HL-60/S4 (cell line): Measurements from ENCODE around the gene GSDME.

ENCODE experiments used
- in situ Hi-C: fragments of 300-500 bp; cut with MboI; formaldehyde crosslinking; loops from 2 replicates; pipeline ENCODE4 v1.14.3; 2022; ENCODE audit warnings: low sequenced_read_pairs

Gene GSDME

DNA sequence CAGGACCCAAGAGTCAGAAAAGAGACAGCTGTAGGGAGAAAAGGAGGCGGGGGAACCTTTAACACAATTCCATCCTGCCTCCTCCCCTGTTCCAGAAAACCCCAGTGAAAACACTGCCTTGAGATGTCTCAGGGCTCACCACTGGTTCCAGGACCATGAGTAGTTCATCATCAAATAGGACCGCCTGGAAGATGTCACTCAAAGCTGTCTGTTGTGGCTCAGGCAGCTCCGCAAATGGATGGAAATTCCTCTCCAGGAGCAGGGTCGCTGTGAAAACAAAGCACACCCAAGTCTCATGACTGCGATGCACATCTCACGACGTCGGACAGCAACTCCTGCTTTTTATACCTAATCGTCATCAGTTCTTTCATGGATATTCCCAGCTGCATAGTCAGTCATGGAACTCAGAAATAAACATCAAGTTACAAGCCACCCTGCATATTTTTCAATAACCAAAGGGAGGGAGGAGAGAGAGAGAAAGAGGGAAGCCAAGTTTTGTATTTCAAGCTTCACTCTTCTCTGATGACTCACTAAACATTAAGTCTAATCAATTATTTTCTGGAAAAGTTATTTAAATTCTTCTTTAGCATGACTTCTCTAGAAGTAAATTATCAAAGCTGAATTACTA lies 49.2 kb downstream of the GSDME start:
- in situ Hi-C loops, result no loop called here

DNA sequence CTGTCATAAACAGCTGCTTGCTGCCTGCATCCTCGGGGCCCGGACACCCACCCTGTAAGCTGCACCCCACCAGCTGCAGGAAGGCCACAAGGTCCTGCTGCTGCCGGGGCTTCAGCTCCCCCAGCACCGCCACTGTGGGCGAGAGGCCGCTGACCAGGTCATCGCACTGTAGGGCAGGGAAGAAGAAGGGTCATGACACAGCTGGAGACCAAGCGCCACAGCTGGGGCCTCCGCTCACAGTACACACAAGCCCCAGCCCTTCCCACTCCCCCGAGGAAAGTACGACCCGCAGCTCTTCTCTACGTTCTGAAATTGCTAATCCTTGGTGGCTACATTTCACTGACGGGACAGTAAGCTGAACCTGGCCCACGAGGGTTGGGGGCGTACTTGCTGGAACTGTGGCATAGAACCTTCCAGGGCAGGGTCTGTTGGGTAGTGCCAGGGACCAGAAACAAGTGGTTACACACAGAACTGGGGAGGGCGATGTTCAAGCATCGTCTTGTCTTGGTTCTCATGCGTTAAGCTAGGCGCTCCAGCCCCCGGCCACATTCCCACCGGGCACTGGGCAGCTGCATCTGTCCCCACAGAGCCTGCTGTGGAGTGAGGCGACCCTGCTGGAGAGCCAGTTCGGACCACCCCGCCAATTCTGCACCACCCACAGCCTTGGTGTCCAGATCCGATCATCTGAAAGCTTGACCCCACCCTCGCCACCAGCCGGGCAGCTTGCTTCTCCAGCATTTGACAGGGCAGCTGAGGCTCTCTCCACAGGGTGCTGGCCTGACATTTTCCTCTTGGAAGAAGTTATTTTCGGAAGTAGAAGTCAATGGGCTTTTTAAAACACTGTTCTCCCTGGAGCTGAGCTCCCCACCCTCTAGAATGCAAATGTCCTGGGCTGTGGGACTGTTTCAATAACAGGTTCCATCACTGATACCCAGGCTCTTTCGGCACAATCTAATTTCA lies 50.8 kb downstream of the GSDME start:
- in situ Hi-C loops, result no loop called here

DNA sequence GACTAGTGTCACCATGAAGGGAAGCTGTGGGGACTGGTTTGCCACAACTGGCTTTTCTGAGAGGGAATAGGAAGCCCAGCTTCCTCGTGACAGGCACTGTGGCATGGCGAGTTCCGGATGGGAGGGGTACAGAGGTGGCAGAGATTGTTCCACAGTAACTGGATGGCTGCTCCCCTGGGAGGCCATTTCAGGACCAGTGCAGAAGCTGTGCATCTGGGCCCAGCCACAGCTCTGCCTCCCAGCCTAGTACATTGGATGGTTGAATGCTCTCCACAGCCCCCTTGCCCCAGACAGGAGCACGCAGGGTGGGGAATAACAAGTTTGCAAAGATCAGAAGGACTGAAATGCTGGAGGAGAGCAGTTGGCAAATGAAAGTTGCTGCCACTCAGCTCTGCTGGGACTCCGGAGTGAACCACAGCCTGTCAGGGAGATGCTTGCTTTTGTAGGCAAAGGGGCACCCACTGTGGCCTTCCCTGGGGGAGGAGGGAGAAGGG lies 51.8 kb downstream of the GSDME start:
- in situ Hi-C loops, result no loop called here

DNA sequence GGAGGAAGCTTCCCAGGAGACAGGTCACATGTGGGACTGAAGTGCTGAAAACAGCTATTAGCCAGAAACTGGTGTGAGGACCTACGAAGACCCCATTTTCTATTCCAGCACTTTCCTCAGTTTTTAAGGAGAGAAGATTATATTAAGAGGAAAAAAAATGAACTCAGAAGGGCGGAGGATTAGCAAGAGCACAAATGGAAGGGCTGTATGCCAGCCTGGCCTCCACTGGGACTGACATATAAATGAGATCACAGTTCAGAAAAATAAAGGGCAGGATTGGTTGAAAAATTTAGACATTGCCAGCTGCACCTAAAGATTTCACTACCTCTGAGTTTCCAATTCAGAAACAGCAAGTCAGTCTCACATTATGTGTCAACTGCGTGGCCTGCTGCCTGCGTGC lies 53.0 kb downstream of the GSDME start:
- in situ Hi-C loops, result no loop called here

DNA sequence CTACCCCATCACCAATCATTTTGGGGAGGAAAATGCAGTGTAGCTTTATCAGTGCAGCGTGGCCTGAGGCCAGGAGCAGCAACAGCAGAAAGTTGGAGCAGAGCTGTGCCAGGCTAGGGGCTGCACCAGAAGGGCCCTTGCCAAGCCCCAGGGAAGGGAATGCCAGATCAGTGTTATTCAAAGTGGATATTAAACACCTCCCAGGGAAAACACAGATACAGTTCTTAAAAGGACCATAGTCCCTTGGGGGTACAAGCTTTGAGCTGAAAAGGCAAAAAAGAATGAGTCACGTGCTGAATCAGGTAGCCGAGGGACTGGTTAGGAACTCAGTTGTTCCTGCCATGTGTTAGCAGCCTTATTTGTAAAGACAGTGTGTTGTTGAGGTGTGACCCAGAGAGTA lies 54.0 kb downstream of the GSDME start:
- in situ Hi-C loops, result no loop called here

DNA sequence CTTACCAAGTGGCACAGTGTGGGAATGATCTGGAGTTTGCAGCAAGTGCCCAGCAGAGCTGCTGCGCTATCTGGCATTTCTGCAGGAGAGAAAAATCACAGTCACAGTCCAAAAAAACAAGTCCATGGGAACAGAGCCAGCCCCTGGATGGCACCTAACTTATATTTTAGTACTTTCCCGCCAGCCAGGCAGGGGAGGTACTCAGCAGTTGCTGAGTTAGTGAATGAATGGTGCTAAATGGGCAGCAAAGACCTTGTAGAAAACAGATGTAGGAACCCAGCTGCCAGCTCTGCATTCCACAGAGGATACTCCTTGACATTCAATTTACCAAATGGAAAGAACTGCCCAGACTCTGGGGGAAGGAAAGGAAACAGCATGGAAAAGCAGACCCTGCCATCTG lies 54.5 kb downstream of the GSDME start:
- in situ Hi-C loops, result no loop called here

DNA sequence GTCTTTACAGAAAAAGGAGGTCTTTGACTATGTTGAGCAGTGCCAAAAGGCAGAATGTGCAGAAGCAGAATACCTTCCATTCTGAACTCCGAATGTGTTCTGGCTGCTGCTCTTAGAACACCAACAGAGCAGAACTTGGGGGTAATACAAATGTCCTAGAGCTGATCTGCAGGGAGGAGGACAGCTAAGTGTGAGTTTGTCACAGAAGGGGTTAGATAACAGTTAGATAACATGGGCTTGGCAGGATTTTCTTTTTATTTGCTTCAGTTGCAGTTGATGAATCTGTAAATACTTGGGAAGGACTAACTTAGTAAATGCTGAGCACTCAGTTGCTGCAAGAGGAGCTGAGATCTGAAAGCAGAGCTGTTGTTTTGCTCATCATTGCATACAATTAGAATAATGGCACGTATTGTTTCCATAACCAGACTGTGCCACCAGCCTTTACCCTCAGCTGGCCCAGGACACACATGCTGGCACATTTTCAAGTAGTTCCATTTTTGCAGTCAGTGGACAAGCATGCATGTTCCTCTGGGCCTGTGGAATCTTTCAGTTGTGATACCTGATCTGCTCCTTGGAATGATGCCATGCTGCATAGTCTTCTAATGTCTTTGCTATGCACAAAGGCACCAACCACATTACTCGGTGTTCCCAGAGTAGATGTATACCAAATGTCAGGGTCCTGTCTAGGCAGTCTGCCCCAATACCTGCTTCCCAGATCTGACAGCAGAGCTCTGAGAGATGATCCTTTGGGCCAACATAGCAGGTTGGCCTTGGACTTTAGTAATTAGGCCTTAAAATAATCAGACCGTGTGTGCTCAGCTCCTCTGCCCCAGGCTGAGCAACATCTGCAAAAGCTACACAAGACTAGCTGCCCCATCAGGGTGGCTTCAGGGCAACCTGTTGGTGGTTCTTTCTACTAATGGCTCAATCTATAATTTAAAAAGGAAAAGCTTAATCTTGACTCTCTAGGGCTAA lies 55.7 kb downstream of the GSDME start:
- in situ Hi-C loops, result no loop called here

DNA sequence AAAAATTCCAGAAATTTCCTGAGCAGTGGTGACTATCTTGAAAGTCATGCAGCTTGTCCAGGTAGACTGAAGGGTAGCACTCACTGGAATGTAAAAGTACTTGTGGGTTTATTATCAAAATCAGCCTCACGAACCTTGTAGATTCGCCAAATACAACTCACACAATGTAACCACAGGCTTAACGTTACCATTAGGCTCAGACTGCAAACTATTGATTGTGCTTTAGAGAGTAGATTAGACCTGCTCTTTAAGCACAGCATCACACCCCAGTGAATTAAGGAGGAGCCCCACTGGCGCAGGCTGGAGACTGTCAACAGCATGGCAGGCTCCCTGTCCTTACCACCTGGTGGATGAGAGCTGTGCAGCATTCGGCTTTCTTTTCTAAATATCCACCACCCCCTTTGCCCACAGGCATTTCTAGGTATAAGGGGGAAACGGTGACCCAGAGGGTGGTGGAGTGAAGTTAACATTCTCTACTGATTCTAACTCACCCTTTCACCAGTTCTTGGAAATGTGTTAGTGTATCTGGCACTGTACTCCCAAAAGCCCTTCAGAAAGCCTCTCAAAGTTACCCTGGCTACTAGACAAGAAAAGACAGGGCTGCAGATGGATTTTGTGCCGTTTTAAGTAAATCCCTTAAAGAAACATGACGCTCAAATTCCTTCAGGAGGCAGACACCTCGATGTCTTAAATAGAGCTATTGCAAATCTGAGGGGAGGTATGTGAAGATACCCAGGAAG lies 56.6 kb downstream of the GSDME start:
- in situ Hi-C loops, result no loop called here

DNA sequence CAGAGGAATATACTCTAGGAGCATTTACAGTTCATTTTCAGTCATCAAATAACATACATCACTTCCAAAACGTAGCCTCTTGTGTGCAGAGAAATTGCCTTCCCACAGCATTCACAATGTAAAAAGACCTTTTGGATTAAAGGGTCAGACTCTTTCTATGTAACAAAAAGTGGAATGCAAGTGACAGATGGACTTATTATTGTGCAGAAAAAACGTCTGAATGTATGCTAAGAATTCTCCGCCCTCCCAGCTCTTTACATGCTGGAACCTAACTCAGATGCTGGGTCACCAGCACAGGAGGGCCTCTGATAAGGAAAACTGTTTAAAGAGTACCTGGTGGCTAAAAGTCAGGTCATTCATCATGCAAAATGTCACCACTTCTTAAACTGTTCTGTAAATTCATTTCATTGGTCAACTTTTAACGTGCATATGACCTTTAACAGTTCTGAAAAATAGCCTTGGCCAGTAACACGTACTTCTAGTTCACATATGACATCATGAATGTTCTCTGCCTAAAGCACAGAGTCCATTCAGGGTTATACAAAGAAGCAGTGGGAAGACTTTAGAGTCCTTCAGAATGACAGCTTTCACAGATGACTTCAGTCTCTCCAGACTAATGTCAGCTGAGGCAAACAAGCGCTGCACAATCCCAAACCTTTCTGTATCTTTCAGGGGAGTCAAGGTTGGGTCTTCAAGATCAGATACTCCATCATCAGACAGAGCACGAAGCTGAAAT lies 58.6 kb downstream of the GSDME start:
- in situ Hi-C loops, result no loop called here

DNA sequence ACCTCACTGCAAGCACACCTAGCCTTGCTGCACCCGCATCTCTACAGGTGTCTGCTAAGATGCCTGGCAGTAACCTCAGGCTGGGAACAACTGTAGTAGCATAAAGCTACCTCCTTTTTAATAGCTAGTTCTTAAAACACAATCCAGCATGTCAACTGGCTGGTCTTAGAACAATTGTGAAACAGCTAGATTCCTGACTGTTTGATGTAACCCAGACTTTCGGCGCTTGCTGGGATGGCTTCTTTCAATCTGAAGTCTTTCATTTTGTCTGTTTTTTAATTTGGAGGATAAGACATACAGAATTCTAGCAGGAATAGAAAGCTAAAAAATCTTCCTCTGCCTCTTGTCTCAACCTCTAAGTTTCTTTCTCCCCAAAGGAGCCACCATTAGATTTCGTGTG lies 59.8 kb downstream of the GSDME start:
- in situ Hi-C loops, result no loop called here

DNA sequence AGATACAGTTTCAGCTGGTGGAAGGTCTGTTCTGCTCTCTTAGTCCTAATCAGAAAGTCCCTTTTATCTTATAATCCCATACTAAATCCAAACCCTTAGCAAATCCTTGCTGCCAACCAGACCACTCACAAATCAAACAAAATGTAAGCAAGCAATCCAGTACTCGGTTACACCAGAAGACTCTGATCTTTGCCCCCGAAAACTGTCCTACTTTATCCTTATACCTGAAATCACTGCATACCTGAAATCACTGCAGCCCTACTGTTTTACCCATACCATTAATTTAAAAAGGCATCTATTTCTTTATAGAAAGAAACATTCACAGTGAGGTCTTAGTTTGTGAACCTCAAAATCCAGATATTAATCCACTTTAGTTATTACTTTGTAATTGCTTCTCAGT lies 64.7 kb downstream of the GSDME start:
- in situ Hi-C loops, result no loop called here

DNA sequence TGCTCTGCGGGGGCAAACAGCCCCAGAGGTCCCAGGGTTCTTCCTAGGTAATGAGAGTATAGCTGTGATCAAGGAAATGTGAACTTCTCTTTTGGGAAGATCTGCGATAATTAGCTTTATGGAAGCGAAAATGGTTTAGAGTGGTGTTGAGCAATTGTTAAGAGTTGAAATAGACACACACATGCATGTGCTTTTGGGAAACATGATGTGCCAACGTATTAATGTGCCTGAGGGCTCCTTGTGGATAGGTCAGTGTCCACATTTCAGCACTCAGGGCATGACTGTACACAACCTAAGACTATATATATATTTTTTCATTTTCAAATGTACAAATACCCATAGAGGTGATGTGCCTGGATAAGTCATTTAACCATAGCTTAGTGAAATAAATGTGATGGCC lies 67.0 kb downstream of the GSDME start:
- in situ Hi-C loops, result no loop called here

DNA sequence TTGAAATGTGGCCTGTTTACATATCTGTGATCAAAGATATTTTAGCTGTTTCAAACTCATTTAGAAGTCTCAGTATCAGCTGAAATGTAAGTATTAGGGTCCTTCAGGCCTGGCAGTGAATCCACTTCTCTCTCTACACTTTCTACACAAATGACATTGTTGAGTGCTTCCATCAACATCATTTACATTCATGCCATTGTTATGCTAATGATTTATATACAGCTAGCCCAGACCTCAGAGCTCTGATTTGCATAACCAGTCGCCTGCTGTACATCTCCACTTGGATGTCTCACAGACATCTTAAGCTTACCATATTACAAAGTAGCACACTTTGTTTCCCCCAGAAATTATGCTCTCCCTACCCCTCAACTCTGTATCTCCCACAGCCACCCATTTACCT lies 71.6 kb downstream of the GSDME start:
- in situ Hi-C loops, result no loop called here

DNA sequence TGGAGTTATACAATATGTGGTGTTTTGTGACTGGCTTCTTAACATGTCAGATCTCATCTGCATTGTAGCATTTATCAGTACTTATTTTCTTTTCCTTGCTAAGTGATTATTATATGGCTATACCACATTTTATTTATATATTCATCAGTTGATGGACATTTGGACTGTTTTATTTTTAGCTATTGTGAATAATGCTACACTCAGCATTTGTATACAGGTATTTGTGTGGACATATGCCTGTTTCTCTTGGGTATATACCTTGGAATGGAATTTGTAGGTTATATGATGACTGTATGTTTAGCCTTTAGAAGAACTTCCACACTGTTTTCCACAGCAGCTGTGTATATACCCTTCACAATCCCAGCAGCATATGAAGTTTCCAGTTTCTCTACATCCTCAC lies 86.5 kb downstream of the GSDME start:
- in situ Hi-C loops, result no loop called here

DNA sequence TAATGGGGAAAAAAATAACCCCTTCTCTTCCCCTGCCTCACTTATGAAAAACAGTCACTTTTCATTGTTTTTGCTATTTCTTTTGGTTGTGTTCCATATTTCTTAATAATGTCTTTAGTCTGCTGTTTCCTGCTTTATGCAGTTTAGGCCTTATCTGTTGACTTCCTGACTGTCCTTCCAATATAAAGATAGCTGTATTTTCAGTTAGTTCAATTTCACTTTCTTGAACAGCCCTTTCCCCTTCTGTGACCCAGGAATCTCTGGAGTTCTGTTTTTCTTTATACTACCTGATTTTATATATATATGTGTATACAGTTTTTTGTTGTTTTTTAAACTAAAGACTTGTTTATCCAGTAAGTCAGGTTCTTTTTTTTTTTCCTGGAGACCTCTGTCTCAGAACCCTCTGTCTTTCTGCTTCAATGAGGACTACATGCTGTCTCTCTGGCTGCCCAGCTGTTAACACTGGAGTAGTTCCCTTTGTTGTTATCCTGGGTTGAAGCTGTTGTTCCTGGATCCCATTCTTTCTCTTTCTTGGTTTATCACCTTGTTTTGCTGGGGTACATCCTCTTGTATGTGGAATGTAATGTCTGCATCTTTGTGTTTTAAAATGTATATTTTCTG lies 87.2 kb downstream of the GSDME start:
- in situ Hi-C loops, result no loop called here

DNA sequence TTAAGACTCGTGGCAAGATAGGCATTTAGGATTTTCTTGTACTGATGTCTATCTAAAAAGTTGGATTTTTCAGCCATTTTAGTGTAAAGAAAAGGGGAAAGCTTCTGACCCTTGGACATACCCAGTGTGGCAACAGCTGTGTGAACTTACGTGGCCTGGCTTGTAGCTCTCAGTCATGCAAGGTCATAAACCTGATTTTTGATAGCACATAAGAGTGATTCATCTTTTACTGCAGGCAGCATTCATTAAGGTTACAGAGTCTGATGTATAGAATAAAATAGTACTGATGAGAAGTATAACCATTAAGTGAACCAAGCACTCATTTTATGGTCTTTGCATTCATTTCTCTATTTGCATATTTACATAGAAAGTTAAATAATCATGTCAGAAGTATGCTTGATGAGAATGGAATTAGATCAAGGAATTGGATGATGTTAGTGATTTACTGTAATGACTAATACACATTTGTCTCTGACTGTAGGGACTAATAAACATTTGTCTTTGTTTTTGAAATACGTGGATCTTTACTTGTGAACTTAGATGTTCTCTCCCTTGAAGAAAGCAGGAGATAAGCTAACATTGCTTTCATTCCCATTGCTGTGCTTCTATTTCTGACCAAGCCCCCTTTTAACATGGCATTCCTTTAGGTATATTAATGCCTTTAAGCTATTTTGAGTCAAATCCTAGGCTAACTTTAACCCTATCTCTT lies 88.2 kb downstream of the GSDME start:
- in situ Hi-C loops, result no loop called here

DNA sequence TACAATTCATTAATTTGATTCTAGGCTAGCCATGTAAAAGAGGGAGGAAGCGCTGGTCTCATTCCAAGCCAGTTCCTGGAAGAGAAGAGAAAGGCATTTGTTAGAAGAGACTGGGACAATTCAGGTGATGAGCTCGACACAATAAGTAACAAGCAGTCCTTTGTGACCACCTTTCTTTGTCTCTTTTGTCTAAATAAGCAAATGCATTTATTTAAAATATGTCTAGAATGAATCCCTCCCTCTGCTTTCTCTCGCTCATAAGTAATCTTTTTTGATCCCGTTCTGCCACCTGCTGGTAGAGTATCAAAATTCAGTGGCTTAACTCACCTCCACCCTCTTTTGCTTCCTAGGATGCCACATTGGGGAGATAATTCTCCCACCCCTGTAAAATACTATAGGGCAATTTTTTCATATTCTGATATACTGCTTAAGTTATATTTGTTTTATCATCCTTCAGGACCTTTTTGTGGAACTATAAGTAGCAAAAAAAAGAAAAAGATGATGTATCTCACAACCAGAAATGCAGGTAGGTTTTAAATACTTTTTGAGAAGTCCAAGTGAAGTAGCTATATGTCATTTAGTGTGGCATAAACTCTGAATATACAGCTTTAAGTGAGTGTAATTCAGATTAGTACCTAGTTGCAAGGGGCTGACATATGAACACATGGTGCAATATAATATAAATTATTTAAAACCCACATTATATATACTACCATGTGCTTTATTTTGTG lies 91.5 kb downstream of the GSDME start:
- in situ Hi-C loops, result no loop called here

DNA sequence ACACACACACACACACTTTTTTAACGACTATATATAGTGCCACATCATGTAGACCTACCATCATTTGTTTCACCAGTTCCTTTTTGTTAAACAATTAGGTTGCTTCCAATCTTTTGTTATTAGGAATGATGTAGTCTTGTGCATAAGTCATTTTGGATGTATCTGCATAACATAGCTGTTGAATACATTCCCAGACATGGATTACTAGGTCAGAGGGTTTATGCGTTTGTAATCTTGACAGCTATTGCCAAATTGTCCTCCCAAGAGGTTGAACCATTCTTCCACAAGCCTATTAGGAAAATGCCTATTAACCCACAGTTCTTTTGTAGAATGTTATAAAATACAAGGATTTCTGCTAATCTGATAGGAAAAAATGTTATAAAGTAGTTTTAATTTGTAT lies 96.7 kb downstream of the GSDME start:
- in situ Hi-C loops, result no loop called here
